ENCODE data around the gene DYDC1.
A peak's percentile ranks its signal among the peaks of the same experiment; 100 is the strongest.
"Not testable (repeated sequence)": the region's sequence is repeated elsewhere in the genome, so short reads cannot be mapped to it uniquely, and the experiment has no call there.

The DYDC1 gene

GRCh38 chr10:80359644-80360043, 3.1 kb upstream of the DYDC1 start:
- Mint-ChIP-seq H3K9me3 (no peaks in the 10 kb centered on the region), H3K36me3 (no peaks in the 10 kb centered on the region), H3K27me3 (peaks cover 41% of the 10 kb centered on the region), H3K27ac (no peak overlapping the region), H3K4me1 (peaks cover 12% of the 10 kb centered on the region), H3K4me3 (no peak overlapping the region)
- ATAC-seq: no peak

- not testable (repeated sequence) for H3K9me3 Mint-ChIP-seq, H3K36me3 Mint-ChIP-seq
- H3K27me3 Mint-ChIP-seq: peaks cover 42% of the 10 kb centered on the region
Observed at GRCh38 chr10:80358925-80359324, 2.4 kb upstream of the DYDC1 start.

GRCh38 chr10:80357851-80358125, 1.2 kb upstream of the DYDC1 start:
- no peak overlapping the region for H3K27ac Mint-ChIP-seq
- ATAC-seq: no peak
- H3K9me3 Mint-ChIP-seq: no peaks in the 10 kb centered on the region
- no peak overlapping the region for H3K4me3 Mint-ChIP-seq
- peaks cover 12% of the 10 kb centered on the region for H3K4me1 Mint-ChIP-seq
- no peaks in the 10 kb centered on the region for H3K36me3 Mint-ChIP-seq
- peaks cover 42% of the 10 kb centered on the region for H3K27me3 Mint-ChIP-seq

More at GRCh38 chr10:80358925-80359324, 2.4 kb upstream of the DYDC1 start:
- H3K27ac Mint-ChIP-seq, ATAC-seq, H3K4me3 Mint-ChIP-seq: not testable (repeated sequence)
- H3K4me1 Mint-ChIP-seq: peaks cover 12% of the 10 kb centered on the region

GRCh38 chr10:80356989-80357850, 665 bp upstream of the DYDC1 start:
- H3K36me3 Mint-ChIP-seq: no peaks in the 10 kb centered on the region
- peaks cover 42% of the 10 kb centered on the region for H3K27me3 Mint-ChIP-seq
- peak overlapping the region; percentile 81 for H3K4me3 Mint-ChIP-seq
- ATAC-seq: peak; percentile 25
- H3K9me3 Mint-ChIP-seq: no peaks in the 10 kb centered on the region
- no peak overlapping the region for H3K27ac Mint-ChIP-seq
- peaks cover 12% of the 10 kb centered on the region for H3K4me1 Mint-ChIP-seq

GRCh38 chr10:80351220-80351619, 5.3 kb downstream of the DYDC1 start:
- ATAC-seq: no peak
- Mint-ChIP-seq H3K27ac (no peak overlapping the region), H3K36me3 (no peaks in the 10 kb centered on the region), H3K4me1 (no peaks in the 10 kb centered on the region), H3K27me3 (peaks cover 44% of the 10 kb centered on the region), H3K9me3 (no peaks in the 10 kb centered on the region), H3K4me3 (no peak overlapping the region)

- Mint-ChIP-seq H3K9me3 (no peaks in the 10 kb centered on the region), H3K27ac (no peak overlapping the region), H3K27me3 (peaks cover 34% of the 10 kb centered on the region), H3K36me3 (no peaks in the 10 kb centered on the region), H3K4me3 (no peak overlapping the region), H3K4me1 (no peaks in the 10 kb centered on the region)
- no peak for ATAC-seq
Observed at GRCh38 chr10:80350251-80350650, 6.3 kb downstream of the DYDC1 start.

- ATAC-seq: no peak
- peaks cover 5% of the 10 kb centered on the region for H3K27me3 Mint-ChIP-seq
- H3K27ac Mint-ChIP-seq: no peak overlapping the region
- H3K4me3 Mint-ChIP-seq: no peak overlapping the region
- H3K9me3 Mint-ChIP-seq: peaks cover 2% of the 10 kb centered on the region
- H3K4me1 Mint-ChIP-seq: no peaks in the 10 kb centered on the region
- no peaks in the 10 kb centered on the region for H3K36me3 Mint-ChIP-seq
Observed at GRCh38 chr10:80344912-80345311, 11.6 kb downstream of the DYDC1 start.

GRCh38 chr10:80344276-80344675, 12.3 kb downstream of the DYDC1 start:
- Mint-ChIP-seq H3K9me3 (peaks cover 2% of the 10 kb centered on the region), H3K4me3 (no peak overlapping the region), H3K4me1 (no peaks in the 10 kb centered on the region), H3K27ac (no peak overlapping the region), H3K27me3 (no peaks in the 10 kb centered on the region), H3K36me3 (no peaks in the 10 kb centered on the region)
- no peak for ATAC-seq

- no peak overlapping the region for H3K4me3 Mint-ChIP-seq
Observed at GRCh38 chr10:80333983-80334382, 22.6 kb downstream of the DYDC1 start.

GRCh38 chr10:80324891-80325364, 31.6 kb downstream of the DYDC1 start:
- H3K4me3 Mint-ChIP-seq: no peak overlapping the region
- no peak overlapping the region for H3K27ac Mint-ChIP-seq
- no peaks in the 10 kb centered on the region for H3K27me3 Mint-ChIP-seq
- H3K4me1 Mint-ChIP-seq: no peaks in the 10 kb centered on the region
- no peak for ATAC-seq
- H3K9me3 Mint-ChIP-seq: no peaks in the 10 kb centered on the region
- no peaks in the 10 kb centered on the region for H3K36me3 Mint-ChIP-seq

More at GRCh38 chr10:80333983-80334382, 22.6 kb downstream of the DYDC1 start:
- Mint-ChIP-seq H3K36me3 (no peaks in the 10 kb centered on the region), H3K9me3 (no peaks in the 10 kb centered on the region), H3K27ac (no peak overlapping the region), H3K27me3 (no peaks in the 10 kb centered on the region), H3K4me1 (no peaks in the 10 kb centered on the region)
- ATAC-seq: peak; percentile 49

- Mint-ChIP-seq H3K4me3 (no peak overlapping the region), H3K27me3 (no peaks in the 10 kb centered on the region), H3K4me1 (no peaks in the 10 kb centered on the region), H3K9me3 (no peaks in the 10 kb centered on the region), H3K36me3 (no peaks in the 10 kb centered on the region), H3K27ac (no peak overlapping the region)
- ATAC-seq: no peak
Observed at GRCh38 chr10:80324086-80324485, 32.5 kb downstream of the DYDC1 start.

- Mint-ChIP-seq H3K27ac (no peak overlapping the region), H3K36me3 (no peaks in the 10 kb centered on the region), H3K4me3 (no peak overlapping the region), H3K27me3 (no peaks in the 10 kb centered on the region), H3K9me3 (no peaks in the 10 kb centered on the region), H3K4me1 (no peaks in the 10 kb centered on the region)
- no peak for ATAC-seq
Observed at GRCh38 chr10:80323311-80323710, 33.2 kb downstream of the DYDC1 start.

GRCh38 chr10:80322711-80323110, 33.8 kb downstream of the DYDC1 start:
- ATAC-seq: no peak
- H3K4me3 Mint-ChIP-seq: no peak overlapping the region
- no peaks in the 10 kb centered on the region for H3K9me3 Mint-ChIP-seq
- no peaks in the 10 kb centered on the region for H3K27me3 Mint-ChIP-seq
- H3K27ac Mint-ChIP-seq: no peak overlapping the region
- H3K36me3 Mint-ChIP-seq: no peaks in the 10 kb centered on the region
- no peaks in the 10 kb centered on the region for H3K4me1 Mint-ChIP-seq

GRCh38 chr10:80322158-80322557, 34.4 kb downstream of the DYDC1 start:
- no peak overlapping the region for H3K27ac Mint-ChIP-seq
- ATAC-seq: no peak
- no peaks in the 10 kb centered on the region for H3K4me1 Mint-ChIP-seq
- H3K27me3 Mint-ChIP-seq: no peaks in the 10 kb centered on the region
- H3K36me3 Mint-ChIP-seq: no peaks in the 10 kb centered on the region
- H3K9me3 Mint-ChIP-seq: no peaks in the 10 kb centered on the region
- no peak overlapping the region for H3K4me3 Mint-ChIP-seq

- Mint-ChIP-seq H3K9me3 (no peaks in the 10 kb centered on the region), H3K27ac (no peak overlapping the region), H3K27me3 (no peaks in the 10 kb centered on the region), H3K4me3 (no peak overlapping the region), H3K4me1 (no peaks in the 10 kb centered on the region), H3K36me3 (no peaks in the 10 kb centered on the region)
- no peak for ATAC-seq
Observed at GRCh38 chr10:80321183-80321582, 35.4 kb downstream of the DYDC1 start.

- Mint-ChIP-seq H3K27ac (no peak overlapping the region), H3K36me3 (no peaks in the 10 kb centered on the region), H3K4me1 (no peaks in the 10 kb centered on the region), H3K4me3 (no peak overlapping the region), H3K27me3 (no peaks in the 10 kb centered on the region), H3K9me3 (no peaks in the 10 kb centered on the region)
- ATAC-seq: no peak
Observed at GRCh38 chr10:80320377-80320776, 36.2 kb downstream of the DYDC1 start.

Measured in stimulated activated memory B cell treated with anti-CD40 and anti-IgM and Interleukin-4, amounts not matched to agents 10 μg/mL and 1 μg/mL and 100 μg/mL, for 72 hours (primary cell).